Endothelial cell (in vitro differentiated cells): ENCODE results near the gene AP5S1. TPM values are rescaled to one million over a fixed set of nuclear protein-coding genes. Genes with fewer than 3 reads are reported as not detected.

Experiments used
- DNase-seq: peaks from one replicate; pipeline ENCODE4 v3.0.0; 2021; ENCODE audit warnings: low spot score
- H3K27ac Mint-ChIP-seq: one replicate; pipeline ENCODE4 v1.8.0; 2021; ENCODE audit warnings: mixed read lengths, inconsistent platforms; ENCODE audit not compliant: unreplicated experiment
- H3K27me3 Mint-ChIP-seq: one replicate; pipeline ENCODE4 v1.8.0; 2021; ENCODE audit warnings: mild to moderate bottlenecking, moderate library complexity, mixed read lengths, inconsistent platforms; ENCODE audit not compliant: unreplicated experiment
- H3K36me3 Mint-ChIP-seq: one replicate; pipeline ENCODE4 v1.8.0; 2021; ENCODE audit warnings: mild to moderate bottlenecking, low read depth, mixed read lengths, inconsistent platforms; ENCODE audit not compliant: unreplicated experiment
- H3K4me1 Mint-ChIP-seq: one replicate; pipeline ENCODE4 v1.8.0; 2021; ENCODE audit warnings: mild to moderate bottlenecking, mixed read lengths, inconsistent platforms; ENCODE audit not compliant: unreplicated experiment
- H3K4me3 Mint-ChIP-seq: one replicate; pipeline ENCODE4 v1.8.0; 2021; ENCODE audit warnings: mild to moderate bottlenecking, mixed read lengths, inconsistent platforms; ENCODE audit not compliant: unreplicated experiment
- H3K9me3 Mint-ChIP-seq: one replicate; pipeline ENCODE4 v1.8.0; 2021; ENCODE audit warnings: mixed read lengths, inconsistent platforms; ENCODE audit not compliant: unreplicated experiment
- CTCF ChIP-seq: fragments of 200-600 bp; sonication (generic); IDR thresholded peaks from one replicate; pipeline ENCODE4 v1.5.0; 2021; ENCODE audit warnings: antibody characterized with exemption; ENCODE audit not compliant: unreplicated experiment
- total RNA-seq: library from RNA; stranded (reverse); fragmentation: NEBNext Ultra II Directional; extraction: Animal tissue kit (Norgen Biotek cat#: 25700); gene quantifications from one replicate; pipeline ENCODE4 v1.2.1, GENCODE V29; 2021; ENCODE audit not compliant: unreplicated experiment

The AP5S1 gene
- total RNA-seq, 1 donor from 2014 or later = 9.9 TPM

GRCh38 chr20:3777716-3778629 is 42.4 kb upstream of the AP5S1 start:
- no peaks in the 10 kb centered on the region for H3K36me3 Mint-ChIP-seq
- H3K27me3 Mint-ChIP-seq = peaks cover 25% of the 10 kb centered on the region
- no peak for TF ChIP-seq CTCF
- no peak overlapping the region for H3K4me3 Mint-ChIP-seq
- H3K4me1 Mint-ChIP-seq = peaks cover 10% of the 10 kb centered on the region
- no peaks in the 10 kb centered on the region for H3K9me3 Mint-ChIP-seq
- DNase-seq = peak; percentile 35
- no peak overlapping the region for H3K27ac Mint-ChIP-seq

DNA sequence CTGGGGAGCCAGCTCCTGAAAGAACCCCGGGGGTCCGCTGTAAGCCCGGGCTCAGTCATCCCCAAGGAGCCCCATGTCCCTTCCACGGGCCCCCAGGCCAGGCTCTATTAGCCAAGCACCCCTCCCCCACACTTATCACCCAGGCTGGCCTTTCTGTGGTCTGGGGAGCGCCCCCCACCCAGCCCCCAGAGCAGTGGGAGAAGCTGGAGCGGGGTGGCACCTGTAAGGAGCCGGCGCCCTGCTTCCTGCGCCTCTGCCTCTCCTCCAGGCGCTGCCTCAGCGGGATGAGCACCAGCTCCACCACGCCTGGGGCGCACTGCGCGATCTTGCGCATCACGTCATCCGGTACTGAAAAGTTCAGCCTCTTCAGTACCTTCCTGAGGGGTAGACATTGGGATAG is 41.4 kb upstream of the AP5S1 start:
- H3K27ac Mint-ChIP-seq = no peak overlapping the region
- peaks cover 25% of the 10 kb centered on the region for H3K27me3 Mint-ChIP-seq
- TF ChIP-seq CTCF = no peak
- H3K36me3 Mint-ChIP-seq = no peaks in the 10 kb centered on the region
- no peak for DNase-seq
- H3K4me1 Mint-ChIP-seq = peaks cover 10% of the 10 kb centered on the region
- no peak overlapping the region for H3K4me3 Mint-ChIP-seq
- H3K9me3 Mint-ChIP-seq = no peaks in the 10 kb centered on the region

GRCh38 chr20:3781153-3781910 is 39.0 kb upstream of the AP5S1 start, which contains the start of gene SPEF1:
TSS of gene SPEF1 (minus strand) at chr20:3781448. CDS start at chr20:3781287, 161 bp downstream.
- Mint-ChIP-seq H3K36me3 (peaks cover 6% of the 10 kb centered on the region), H3K27ac (peak within 1 kb of the TSS; percentile 89), H3K27me3 (peaks cover 28% of the 10 kb centered on the region), H3K9me3 (no peaks in the 10 kb centered on the region), H3K4me3 (peak within 1 kb of the TSS; percentile 59), H3K4me1 (peaks cover 15% of the 10 kb centered on the region)
- TF ChIP-seq CTCF = no peak
- peak; percentile 73 for DNase-seq

DNA sequence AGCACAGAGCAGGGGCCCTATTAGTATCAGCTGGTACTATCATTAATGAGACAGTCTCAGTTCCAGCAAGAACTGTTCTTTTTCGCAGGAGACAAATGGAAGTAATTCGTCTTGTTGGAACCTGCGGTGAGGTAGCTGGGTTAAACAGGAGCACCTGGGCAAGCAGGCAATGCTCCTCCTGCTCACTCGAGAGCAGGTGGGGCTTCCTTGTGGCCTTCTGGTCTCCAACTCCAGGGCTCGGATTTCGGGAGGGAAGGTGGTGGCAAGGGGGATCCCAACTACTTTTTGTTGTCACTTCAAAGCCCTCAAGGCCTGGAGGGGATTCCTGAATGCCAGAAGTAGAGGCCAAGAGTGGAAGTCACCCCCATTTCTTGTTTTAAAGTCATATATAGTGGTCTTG is 37.8 kb upstream of the AP5S1 start:
- Mint-ChIP-seq H3K4me3 (no peak overlapping the region), H3K27ac (no peak overlapping the region)

More for the DNA sequence above, 37.8 kb upstream of the AP5S1 start:
- Mint-ChIP-seq H3K4me1 (peaks cover 13% of the 10 kb centered on the region), H3K36me3 (peaks cover 6% of the 10 kb centered on the region), H3K9me3 (no peaks in the 10 kb centered on the region), H3K27me3 (peaks cover 27% of the 10 kb centered on the region)
- DNase-seq = no peak
- no peak for TF ChIP-seq CTCF
